NCI-H510A (cell line): ENCODE results near the gene CFAP61.
"Not testable (repeated sequence)": the region's sequence is repeated elsewhere in the genome, so short reads cannot be mapped to it uniquely, and the experiment has no call there.

Experiments
- DNase-seq: peaks from one replicate; lab custom pipeline; 2025; lab: John Stamatoyannopoulos, UW

Gene CFAP61, protein sequence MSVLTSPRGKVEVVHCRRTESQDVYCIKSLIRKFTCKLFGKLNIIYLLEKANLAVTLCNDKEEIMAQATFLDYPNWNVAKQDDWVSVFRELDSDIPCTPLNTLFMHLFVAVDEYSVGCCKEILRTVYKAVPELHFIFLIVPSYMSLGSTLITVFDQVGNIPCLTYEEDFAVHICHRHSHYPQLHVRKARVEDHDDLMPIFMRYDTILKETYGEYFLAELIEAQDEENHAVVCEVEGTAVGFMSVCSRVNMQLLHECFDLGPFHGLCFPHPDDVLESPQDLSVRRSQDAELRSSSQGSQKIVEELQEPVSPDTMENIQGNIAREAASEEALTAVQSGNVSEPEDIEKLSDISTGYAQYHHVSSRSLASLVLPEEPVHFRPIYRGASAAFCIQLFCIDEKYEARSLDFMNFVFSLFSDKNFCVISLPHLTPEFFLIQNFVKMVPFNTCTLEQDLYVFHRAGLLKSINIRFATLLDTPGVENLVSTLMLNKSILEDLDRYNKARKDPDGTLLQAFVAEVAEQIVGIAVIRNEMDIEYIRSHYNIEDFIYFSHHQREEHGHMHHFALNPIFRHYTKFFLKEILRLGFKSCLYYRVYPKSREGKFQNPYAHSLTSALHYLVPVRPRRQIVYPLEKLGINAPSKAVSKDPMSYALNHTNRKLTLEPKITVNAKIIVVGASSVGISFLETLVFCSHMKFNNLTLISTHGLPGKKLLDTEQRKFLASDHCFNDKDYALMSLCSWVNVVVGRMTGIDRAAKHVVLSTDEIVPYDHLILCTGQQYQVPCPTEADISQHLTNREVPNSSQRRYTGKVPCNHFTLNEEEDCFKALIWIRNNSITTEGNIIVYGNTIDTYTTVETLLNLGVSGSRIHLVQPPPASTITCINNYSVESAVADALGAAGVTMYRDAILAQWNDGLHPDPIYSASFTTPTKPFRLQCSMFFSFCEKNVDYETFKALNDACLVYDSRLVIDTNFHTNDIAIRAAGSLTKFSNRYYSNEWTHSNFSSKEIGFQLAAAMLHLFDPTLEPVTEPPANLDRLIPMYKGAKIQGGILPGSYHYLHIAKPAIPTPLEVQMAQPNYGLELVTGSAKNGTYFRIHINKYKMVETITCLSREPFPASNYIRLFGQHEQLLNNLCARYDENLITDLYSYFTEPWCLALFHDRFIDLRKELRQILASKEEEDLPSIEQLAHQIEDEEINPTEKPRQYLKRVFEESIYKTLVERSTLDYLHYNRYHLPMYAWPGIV

DNA sequence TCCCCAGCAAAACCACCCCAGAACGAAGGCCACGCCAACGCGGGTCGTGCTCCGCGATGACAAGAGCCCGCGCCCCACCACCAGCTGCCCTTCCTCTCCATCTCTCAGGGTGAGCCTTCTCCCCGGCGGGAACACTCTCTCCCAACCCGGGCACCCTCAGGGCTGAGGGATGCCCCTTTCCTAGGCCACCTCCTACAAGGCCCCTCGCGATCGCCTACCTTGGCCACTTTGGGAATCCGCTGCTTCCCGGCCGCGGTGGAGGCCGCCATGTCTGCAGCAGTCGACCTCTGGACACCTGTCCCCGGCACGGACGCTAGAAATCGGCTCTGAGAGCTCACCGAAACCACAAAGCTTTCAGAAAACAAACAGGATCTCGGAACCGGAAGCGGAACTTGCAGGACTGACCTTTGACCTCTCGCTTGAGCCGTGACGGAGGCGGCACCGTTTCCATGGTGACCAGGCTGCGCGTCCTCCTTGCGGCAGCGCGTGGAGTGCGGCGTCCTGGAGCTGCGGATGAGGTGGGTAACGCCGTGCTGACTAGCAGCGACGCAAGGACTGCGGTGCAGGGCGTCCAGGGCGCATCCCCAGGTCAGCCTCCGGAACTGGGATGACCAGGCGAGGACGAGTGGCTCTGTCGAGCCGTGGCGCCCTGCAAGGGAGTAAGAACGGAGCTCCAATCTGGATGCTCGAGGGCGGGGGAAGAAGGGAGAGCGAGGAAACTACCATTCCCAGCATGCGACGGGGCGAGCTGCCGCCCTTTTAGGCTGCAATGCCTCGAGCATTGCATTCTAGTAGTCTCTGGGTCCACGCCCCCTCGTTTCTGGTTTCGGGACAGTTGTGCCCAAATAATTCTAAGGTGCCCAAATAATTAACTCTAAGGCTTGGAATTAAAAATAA is at the start of gene CFAP61, which contains the start of gene CRNKL1:
CFAP61 (plus strand) TSS at position 459 of the 897 bp plus-strand sequence. CDS start 4,122 bp downstream, outside the sequence.
CRNKL1 (minus strand) TSS at position 393 of the 897 bp plus-strand sequence; CDS start at position 269, 124 bp downstream.
- peak; percentile 98 for DNase-seq

DNA sequence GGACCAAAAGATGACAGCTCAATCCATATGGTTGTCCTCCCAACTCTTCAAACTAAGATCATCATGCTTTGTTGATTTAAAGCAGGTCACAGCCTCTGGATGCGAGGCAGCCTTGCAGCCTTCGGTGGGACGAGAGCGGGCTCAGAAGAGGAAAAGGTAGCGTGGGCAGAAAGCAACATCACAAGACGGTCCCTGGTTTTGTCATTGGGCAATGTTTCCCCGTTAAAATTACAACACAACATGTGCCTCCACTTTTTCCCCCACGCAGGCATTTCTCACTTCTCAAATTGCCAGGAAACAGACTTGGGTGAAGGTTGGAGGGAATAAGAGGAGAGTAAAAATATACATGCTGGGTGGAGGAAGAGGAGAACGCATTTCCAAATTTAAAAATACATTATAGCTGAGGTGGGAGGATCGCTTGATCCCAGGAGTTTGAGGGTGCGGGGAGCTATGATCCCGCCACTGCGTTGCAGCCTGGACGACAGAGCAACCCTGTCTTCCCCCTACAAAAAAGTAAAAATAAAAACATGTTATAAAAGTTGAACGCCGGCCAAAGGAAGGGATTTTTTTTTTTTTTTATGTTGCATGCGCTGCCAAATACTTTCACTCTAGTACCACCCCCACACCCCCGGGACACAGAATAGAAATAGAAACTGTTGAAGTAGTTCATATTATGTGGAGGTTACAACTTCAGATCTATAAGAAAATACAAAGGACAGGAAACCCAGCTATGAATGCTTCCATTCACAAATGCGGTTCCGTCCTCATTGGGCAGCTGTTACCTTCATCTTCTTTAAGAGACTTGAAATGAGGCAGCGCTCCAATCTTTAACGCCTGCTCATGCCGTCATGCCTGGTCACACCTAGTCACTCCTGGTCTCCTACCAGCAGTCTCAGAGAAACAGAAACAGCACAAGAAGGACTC is 49.0 kb upstream of the CFAP61 start:
- DNase-seq: no peak

DNA sequence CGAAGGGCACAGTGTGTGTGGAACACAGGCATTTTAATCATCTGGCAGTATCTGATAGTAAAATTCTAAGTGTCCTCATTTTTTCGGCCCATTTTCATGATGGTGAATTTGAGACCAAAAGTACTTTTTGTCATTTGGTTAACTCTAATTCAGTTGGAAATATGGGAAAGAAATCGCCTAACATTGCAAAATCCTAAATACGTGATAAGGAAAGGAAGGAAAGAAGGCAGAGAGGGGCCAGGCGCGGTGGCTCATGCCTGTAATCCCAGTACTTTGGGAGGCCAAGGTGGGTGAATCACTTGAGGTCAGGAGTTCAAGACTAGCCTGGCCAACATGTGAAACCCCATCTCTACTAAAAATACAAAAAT is 48.4 kb upstream of the CFAP61 start:
- not testable (repeated sequence) for DNase-seq

DNA sequence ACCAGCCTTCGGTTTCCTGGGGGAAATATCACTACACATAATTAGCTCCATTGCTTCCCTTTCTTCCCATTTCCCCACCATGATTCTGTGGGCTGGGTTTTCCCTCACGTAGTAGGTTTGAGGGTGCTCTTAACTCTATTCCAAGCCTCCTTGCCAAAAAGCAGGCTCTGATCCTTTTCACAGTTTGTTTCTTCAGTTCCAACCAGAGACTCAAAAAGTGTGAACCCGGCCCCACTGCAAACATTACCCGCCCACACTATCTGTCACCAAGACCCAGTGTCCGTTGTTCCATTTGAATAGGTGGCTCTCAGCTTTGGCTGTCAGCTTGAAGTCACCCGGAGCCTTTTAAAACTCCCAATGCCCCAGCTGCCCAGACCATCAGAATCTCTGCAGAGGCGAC is 47.0 kb upstream of the CFAP61 start:
- no peak for DNase-seq

DNA sequence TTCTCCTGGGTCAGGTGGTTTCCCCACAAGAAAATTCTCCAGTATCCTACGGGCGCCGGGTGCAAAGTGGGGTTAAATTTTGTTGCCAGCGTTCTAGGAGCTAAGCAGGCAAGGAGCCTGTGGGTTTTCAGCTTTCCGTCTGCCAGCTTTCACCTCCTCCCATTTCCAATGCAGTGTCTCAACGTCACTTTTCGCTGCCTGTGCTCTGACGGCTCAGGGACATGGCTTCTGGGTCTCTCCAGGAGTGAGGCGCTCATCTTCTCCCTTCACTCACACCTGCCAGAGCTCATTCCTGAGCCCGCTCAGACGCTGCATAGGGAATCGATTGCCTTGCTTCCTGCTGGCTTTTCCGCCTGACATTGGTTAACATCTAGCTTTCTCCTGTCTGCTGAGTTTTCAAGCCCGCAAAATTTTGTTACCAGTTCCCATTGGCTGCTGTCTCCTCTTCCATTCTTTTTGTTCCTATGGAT is 42.5 kb upstream of the CFAP61 start:
- peak; percentile 66 for DNase-seq

DNA sequence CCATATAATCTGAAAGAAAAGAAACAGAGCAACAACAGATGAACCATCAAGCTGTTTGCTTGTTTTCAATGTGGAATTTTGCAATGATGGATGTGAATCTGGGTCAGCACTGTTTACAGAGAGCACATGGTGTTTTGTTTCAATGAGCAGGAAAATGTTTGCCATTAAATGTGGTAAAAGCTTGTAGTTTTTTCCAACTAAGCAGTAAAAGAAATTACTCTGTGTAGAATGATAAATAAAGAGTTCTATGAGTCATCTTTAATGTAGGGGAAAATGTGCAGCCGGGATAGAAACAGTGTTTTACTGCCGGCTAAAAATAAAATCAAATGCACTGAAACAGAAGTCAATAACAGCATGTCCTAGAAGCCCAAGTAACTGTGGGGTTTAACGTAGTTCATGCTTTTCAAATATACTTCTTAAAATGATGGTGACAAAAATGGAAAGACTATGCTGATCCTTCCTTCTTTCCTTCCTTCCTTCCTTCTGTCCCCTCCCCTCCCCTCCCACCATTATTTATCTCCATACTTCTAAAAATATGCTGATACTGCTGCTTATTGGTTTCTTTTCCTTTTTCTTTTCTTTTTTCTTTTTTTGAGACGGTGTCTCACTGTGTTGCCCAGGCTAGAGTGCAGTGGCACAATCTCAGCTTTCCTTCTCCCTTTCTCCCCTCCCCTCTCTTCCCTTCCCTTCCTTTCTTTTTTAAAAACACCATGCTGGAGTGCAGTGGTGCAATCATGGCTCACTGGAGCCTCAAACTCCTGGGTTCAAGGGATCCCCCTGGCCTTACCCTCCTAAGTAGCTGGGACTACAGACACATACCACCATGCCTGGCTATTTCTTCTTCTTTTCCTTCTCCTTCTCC is 41.5 kb upstream of the CFAP61 start:
- peak; percentile 32 for DNase-seq

DNA sequence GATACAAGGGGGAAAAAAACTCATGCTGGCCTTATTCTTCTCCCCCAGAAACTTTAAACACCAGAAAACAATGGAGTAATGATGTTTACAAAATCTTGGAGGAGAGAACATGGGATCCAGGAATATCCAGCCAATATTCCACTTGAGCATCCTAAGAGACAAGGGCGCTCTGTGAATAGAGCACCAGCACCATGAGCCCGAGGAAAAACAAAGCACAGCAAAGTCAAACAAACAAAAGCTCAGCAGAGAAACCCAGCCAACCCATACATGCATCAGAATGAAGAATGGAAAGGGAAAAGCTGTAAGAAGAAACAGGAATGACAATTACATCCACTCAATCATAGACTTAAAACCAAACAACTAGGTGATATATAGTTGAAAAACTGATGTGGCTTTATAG is 39.8 kb upstream of the CFAP61 start:
- no peak for DNase-seq

DNA sequence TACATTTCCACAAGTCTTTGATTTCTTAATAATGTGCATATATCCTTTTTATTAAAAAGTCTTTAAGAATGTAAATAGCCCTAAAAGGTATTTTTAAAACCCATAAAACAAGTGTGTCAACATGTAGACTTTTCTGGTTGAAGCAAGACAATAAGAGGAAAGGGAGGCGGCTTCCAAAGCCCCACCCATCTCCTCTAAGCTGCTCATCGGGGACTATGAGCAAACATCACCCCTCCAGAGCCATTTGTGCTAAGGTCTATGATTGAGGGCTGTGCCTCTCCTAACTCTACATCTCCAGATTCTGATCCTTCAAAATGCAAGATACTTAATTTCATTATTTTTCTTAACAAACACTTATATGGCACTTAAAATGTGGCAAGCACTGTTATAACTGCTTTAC is 37.7 kb upstream of the CFAP61 start:
- DNase-seq: no peak

DNA sequence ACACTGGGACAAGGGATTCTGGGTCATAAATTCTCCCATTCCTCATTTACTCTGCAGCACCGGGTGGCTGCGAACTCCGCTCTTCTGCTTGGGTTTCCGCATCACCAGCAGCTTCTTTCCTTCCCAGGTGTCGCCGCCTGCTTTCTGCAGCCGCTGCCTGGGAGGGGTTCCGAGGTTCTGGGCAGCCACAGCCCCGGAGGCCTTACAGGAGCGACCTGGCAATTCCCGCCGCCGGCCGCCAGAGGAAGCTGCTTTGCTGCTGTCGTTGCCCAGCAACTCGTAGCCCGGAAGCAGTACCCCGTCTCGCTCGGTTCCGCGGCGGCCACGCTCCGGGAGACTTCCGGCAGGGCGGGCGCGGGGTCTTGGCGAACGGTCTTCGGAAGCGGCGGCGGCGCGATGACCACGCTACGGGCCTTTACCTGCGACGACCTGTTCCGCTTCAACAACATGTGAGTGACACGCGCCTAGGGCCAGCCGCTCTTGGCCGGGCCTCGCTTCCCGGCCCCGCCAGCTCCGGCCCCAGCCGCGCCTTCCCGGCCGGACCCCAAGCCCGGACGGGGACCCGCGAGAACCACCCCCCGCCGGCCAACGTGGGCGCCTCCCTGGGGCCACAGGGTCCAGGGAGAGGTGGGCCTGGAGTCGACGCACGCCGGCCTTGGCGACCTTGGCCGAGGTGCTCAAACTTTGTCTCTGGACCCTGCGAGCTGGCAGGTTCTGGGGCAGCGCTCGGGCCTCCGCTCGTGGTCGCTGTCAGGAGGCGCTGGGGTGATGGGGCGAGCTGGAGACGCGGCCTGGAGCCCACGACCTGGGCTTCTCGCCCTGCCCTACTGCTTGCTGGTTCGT is 35.1 kb upstream of the CFAP61 start, which contains the start of gene NAA20:
NAA20 (plus strand) TSS at position 362 of the 843 bp plus-strand sequence; CDS start at position 397, 35 bp downstream.
- DNase-seq: peak; percentile 96

DNA sequence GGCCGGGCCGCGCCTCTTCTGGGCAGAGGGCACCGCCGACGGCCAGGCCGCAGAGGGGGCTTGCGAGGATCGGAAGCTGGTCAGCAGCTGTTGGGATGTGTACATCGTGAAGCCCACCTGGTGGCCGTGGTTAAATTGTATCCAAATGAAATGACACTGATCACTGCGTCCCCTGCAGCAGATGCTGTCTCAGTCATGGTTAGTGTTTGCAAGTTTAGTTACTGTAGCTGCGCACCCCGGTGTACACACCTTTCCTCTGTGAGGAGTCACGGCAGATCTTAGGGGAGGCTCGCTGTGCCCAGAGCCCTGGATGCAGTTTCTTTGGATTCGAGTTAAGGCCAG is 34.5 kb upstream of the CFAP61 start:
- DNase-seq: no peak

DNA sequence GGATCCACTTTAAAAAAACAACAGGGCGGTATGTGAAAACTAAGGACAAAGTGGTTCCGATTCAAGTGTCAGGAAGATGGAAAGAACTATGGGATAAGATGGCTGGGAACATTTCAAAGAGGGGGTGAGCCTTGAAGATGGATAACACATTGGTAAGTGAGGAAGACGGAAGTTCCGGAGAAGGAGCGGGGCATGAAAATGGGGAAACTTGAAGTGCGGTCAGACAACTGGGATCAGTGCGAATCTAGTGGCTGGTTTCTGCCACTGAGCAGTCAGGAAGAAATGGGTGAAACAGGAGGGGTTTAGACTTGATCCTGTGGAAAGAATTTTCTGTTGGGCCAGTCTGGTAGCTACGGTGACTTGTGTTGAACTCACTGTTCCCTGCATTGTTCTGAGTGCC is 34.0 kb upstream of the CFAP61 start:
- no peak for DNase-seq

DNA sequence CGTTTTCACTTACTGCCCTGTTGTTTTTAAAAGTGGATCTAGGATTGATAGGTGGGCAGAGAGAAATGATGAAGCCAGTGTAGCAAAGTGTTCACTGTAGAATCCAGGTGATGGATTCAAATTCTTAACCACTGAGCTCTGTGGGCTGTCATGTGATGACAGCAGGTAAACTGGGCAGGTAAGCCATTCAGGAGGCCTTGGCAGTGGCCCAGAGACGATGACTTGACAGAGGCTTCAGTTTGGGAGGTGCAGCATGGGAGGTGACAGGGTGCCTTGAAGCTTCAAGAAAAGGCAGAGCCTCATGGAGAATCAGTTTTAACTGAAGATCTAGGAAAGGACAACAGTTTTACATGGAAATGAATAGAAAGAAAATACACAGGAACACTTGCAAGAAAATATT is 33.2 kb upstream of the CFAP61 start:
- no peak for DNase-seq

DNA sequence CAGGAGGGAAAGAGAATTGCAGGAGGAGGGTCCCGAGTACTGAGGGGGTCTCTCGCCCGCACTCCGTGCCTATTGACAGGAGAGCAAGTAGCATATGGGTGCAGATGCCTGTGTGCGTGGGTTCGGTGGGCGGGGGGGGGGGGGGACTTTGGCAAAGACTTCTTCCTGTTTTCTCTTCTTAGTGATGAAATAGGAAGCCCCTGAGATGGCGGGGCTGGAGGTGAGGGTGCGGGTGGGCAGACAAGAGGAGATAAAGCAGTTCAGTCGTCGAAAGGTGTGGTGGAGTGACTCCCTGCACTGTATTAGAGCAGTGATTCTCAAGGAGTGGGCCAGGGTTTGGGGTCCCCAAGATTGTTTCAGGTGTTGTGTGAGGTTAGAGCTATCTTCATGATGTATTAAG is 31.4 kb upstream of the CFAP61 start:
- DNase-seq: no peak

DNA sequence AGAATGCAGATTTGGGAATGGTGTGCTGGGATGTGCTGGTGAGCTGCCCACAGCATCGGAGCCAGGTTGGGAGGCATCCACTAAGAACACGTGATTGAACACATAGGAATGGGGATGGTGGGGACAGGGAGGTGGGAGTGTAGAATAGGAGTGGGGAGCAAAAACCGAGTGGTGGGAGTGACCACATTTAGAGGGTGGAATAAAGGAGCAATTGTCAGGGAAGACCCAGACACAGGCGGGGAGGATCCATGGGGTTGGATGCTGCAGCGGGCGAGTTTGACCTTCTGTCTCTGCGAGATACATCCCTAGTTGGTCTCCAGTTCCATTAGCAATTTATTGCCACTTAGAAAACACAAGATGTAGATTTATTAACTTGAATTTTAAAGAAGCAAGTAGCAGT is 30.5 kb upstream of the CFAP61 start:
- DNase-seq: no peak

DNA sequence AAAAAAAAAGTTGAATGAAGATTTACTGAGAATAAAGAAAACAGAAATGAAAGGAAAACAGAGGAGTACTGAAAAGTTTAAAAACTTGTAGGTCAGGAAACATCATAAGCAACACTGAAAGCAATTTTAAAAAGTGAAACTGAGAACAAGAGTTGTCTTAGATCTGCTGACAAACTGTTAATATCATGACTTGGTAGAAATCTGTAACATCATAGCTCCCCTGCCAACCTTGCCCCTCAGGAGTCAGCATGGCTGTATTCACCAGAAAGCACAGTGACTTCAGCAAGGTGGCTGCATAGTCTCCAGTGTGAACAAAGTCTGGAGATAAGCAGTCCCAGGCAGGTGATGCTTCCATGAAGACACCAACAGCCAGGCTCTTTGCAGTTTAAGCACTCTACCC is 29.8 kb upstream of the CFAP61 start:
- DNase-seq: no peak

DNA sequence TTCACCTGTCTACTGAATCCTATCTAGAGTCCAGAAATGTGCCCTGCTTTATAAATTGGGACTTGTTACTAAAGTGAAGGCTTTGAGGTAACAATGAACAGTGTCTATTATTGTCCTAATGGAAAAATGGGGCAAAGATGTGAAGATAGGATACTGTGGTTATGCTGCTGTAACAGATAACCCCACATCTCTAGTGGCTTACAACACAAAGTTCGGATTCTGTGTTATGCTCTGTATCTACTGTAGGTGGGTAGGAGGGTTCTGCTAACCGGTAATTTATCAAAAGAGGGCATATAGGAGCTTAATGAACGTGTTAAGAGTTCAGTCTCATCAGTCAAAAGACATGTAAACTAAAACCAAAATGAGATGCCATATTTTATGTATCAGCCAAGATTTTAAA is 28.9 kb upstream of the CFAP61 start:
- DNase-seq: no peak

DNA sequence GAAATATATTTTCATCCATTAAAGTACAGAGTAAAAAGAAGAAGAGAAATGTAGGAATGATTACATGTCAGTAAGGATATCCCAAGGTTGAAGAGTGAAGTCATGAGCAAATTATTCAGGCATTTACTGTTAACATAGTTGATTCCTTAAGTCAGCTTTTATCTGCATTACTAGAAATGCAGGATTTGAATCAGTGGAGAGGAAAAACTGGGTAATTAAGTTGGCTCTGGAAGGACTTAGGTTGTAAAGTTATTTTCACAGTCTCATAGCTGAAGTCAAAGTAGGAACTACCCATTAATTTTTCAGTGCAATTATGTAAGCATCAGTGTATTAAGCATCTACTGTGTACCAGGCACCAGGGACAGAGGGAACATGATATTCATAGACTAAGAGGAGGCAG is 27.4 kb upstream of the CFAP61 start:
- DNase-seq: no peak

DNA sequence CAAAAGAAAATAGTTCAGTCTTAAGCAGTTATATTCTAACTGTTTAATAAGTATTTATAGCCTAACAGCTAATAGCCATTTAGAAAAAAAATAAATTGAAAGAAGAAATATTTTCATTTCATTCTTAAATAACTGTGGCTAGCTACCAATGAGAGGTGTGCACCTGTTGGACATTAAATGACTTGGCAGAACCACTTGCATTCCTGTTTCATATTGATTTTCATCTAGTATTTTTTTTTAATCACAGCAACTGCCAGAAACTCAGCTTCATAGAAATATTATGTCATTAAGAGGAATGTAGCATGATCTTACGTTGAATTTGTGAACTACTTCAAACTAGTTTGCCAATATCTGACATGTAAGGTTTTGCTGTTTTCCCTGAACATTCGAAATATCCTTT is 25.0 kb upstream of the CFAP61 start:
- no peak for DNase-seq
